ENCODE measurements around the gene EPG5.

GRCh38 chr18:45825258-45826044 is 141.7 kb downstream of the EPG5 start, which contains the start of gene SIGLEC15:
- TF ChIP-seq KDM1A (IDR thresholded peaks at IDR 0.05; ENCODE audit: low read depth) (no peak), CEBPB (IDR thresholded peaks at IDR 0.05) (no peak), MAX (IDR thresholded peaks at IDR 0.05) (no peak), CBX2 (IDR thresholded peaks at IDR 0.05; ENCODE audit: borderline replicate concordance, low read depth) (no peak), RARB (CRISPR knock-in tag; IDR thresholded peaks at IDR 0.05) (no peak)
- TF ChIP-seq, protein P1, sequence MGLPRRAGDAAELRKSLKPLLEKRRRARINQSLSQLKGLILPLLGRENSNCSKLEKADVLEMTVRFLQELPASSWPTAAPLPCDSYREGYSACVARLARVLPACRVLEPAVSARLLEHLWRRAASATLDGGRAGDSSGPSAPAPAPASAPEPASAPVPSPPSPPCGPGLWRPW (IDR thresholded peaks at IDR 0.05) = no peak
- TF ChIP-seq, protein P2, sequence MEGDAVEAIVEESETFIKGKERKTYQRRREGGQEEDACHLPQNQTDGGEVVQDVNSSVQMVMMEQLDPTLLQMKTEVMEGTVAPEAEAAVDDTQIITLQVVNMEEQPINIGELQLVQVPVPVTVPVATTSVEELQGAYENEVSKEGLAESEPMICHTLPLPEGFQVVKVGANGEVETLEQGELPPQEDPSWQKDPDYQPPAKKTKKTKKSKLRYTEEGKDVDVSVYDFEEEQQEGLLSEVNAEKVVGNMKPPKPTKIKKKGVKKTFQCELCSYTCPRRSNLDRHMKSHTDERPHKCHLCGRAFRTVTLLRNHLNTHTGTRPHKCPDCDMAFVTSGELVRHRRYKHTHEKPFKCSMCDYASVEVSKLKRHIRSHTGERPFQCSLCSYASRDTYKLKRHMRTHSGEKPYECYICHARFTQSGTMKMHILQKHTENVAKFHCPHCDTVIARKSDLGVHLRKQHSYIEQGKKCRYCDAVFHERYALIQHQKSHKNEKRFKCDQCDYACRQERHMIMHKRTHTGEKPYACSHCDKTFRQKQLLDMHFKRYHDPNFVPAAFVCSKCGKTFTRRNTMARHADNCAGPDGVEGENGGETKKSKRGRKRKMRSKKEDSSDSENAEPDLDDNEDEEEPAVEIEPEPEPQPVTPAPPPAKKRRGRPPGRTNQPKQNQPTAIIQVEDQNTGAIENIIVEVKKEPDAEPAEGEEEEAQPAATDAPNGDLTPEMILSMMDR (IDR thresholded peaks at IDR 0.05) = no peak

All from A549 (cell line).